Germinal center (tissue), 1 donor: ENCODE measurements around the gene LZTFL1.
"Not testable (repeated sequence)": the region's sequence is repeated elsewhere in the genome, so short reads cannot be mapped to it uniquely, and the experiment has no call there.

Source experiments
- DNase-seq: peaks from one replicate; pipeline ENCODE4 v3.0.0; 2012; ENCODE audit warnings: mixed read lengths, low spot score

The LZTFL1 gene

DNA sequence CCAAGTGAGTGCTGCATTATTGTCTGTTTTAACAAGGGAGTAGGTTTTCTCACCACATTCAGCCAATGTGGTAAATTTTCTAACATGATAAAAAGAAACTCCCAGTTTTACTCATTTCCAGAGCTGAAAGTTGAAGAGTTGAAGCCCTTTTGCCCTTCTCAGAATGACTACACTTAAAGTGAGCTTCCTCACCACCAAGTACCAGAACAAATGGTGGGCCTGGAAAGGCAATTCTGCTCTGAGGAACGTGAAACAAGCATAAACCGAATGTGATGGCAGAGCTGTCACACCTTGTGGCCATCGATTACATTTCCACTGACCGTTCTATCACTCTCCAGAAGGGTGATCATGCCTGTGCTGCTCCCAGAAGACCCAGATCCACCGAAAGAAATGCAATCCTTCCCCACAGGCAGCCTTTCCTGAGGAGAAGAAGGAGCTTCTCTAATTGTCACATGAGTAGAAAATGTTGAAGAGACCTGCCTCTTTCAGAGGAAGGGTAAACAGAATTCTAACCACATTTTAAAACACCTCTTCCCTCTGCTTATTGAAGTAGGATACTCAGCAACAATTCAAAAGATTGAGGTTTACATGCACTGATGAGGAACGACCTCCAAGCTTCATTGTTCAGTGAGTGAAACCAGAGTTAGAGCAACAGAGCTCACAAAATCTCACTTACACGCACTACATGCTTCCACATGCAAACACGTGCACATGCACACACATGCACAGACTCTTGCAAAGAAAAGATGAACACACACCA, 23.0 kb upstream of the LZTFL1 start:
- DNase-seq: no peak

DNA sequence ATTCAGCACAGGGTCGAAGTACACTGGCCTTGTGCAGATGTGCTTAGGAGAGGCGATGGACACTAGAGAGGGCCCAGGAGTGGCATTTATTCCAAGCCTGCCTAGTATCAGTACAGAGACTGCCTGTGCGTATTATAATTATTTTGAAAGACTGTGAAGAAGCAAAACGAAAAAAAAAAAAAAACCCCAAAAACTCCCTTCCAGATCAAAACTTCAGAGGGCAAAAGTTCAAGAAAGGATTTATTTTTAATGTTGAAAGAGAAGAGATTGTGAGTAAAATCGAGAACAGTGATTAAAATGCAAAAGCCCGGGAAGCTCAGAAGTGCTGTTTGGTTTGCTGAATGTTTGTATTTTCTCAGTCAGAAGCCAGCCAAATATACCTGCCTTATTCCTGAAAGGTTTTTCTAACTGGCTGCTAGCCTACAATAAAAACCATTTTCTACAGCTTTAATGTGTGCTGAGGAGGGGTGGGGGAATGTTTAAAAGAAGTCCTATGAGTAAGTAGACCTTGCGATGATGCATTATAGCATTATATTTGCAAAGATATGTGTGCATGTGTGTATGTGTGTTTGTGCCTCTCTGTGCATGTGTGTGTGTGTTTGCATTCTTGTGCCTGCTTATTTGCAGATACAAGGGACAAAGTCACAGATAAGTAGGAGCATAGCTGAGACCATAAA, 19.3 kb upstream of the LZTFL1 start:
- DNase-seq: no peak

DNA sequence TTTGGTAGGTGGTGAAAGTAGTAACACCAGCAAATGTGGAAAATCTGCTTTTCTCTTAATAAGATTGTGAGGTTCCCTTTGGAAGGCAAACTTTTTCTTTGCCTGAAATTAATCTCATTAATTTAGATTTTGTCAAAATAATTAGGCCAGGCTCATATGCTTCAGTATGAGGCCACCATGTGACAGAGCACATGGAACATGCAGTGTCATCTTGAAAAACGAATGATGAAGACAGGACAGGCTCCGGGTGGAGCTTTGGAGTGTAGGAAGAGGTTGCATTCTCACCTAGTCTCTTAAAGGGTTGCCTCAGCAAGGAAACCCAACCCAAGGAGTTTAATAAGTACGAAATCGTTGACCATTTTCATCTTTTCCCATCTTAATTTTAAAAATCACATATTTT, 18.6 kb upstream of the LZTFL1 start:
- no peak for DNase-seq

DNA sequence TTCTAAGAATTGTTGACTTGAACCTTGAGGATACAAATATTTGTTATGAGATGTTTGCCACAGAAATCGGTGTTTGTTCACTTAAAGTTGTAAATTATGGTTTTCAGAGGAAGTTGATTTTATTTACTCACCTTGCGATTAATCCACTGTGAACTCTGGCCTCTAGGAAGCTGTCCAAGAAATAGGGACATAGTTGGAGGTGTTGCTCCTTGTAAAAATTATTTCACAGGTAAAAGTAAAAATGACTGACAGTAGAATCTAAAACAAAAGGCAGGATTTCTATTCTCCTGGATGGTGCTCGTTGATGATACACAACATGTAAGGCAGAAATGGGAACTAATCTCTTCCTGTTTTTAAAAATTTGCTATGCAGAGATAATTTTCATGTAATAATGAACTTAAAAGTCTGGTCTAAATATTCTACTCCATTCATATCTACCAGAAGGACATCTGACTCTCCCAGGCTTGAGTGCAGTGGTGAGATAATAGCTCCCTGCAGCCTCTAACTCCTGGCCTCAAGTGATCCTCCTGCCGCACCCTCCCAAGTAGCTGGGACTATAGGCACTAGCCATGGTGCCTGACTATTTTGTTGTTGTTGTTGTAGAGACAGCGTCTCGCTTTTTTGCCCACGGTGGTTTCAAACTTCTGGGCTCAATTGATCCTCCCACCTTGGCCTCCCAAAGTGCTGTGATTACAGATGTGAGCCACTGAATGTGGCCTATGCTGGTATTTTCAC, 17.1 kb upstream of the LZTFL1 start:
- DNase-seq: no peak

DNA sequence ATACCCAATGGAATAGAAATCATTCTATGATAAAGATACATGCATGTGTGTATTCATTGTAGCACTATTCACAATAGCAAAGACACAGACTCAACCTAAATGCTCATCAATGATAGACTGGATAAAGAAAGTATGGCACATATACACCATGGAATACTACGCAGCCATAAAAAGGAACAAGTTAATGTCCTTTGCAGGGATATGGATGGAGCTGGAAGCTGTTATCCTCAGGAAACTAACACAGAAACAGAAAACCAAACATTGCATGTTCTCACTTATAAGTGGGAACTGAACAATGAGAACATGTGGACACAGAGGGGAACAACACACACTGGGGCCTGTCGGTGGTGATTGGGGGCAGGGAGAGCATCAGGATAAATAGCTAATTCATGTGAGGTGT, 15.1 kb upstream of the LZTFL1 start:
- not testable (repeated sequence) for DNase-seq

DNA sequence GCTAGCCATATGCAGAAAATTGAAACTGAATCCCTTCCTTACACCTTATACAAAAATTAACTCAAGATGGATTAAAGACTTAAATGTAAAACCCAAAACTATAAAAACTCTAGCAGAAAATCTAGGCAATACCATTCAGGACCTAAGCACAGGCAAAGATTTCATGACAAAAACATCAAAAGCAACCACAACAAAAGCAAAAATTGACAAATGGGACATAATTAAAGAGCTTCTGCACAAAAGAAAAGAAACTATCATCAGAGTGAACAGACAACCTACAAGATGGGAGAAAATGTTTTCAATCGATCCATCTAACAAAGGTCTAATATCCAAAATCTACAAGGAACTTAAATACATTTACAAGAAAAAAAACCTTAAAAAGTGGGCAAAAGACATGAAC, 14.4 kb upstream of the LZTFL1 start:
- DNase-seq: not testable (repeated sequence)

DNA sequence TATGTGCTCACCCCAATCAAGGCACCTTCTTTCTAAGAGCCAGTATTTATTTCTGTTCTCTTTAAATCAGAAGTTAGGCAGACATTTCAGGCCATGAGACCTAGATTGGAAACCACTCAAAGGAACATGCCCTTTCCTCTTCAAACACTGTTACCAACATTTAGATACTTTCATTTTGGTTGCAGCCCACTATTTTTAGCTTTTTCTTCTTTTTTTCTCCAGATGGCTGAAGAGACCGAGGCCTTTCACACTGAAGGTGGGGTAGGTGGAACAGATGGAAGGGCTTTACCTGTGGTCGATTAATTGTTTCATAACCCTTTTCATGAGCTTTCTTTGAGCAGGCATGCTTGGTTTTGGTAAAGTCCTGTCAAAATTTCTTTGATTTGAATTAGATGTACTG, 10.9 kb upstream of the LZTFL1 start:
- no peak for DNase-seq

DNA sequence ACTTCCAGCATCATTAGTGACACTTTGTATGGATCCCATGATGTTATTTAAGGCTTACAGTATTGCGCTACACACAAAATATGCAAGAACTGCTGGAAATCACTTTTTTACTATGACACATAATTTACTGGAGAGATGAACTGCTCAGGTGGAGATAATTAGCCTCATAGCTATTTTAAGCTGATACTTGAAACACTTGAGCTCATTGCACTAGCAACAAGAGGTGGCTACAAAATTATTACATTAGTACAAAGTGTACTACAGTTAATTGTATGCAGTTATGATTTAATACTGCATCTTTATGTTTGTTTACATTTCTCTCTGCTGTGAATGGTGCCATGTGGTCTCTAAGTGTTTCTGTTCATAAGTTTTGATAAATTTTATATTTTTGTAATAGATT, 6.5 kb upstream of the LZTFL1 start:
- no peak for DNase-seq

DNA sequence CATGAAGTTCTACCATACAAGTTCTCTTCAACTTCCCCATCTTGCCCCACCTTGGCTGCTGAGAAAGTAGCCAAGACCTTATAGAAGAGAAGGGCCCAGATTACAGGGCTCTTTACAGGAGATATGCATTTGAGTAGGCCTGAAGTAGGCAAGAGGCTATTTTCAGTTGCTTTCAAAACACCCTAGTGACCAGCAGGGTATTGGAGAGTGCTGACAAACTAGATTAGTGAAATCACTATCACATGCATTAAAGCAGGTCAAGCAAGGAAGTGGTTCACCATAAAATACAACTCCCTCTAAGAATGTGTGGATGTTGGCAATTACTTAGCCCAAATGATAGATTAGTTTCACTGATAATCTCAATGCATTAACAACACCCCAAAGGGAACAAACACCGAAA, 2.7 kb upstream of the LZTFL1 start:
- no peak for DNase-seq

DNA sequence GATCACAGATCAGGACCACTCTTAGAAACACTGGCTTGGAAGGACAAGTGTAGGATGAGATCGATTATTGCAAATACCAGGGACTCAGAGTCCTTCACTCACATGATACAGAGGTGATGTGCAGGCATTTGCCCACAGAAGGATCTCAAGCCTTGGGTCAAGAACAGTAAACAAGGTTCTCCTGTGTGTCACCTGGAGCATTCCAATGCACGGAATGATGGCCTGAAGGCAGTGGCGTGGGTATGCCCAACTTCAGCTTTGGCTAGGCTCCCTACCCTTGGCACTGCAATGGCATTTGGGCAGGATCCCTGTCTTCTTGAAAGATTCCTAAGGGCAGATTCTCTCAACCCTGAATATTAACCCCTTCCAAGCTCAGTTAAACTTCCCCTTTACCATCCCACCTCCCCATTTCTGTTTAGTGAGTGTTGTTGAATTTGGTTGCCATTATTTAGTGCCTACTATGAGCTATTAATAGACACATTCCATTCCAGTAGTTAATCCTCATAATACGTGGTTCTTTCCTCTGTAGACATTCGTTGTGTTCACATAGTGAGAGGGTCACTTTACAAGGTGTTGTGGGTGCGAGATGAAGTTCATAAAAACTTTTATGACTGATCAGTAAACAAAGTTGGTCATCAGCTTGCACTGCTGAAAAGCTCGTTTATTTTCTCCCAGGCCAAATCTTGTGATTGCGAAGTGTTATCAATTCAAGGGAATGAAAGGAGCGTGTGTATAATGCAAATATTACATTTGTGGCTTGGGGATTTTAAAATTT, 1.1 kb upstream of the LZTFL1 start:
- no peak for DNase-seq

DNA sequence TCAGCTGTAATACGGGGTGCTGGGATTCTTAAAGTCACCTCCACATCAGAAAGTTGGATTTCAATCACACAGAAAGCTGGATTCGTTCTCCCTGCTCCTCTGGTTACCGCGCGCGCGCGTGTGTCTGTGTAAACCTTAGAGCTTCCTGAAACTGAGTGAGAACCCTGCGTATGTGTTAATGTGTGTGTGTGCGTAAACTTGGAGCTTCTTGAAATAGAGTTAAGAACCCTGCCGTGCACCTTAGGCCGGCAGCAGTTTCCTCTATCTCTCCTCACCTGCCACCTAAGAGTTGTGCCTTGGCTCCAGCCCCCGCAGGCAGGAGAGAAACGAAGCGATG, 531 bp downstream of the LZTFL1 start:
- peak; percentile 17 for DNase-seq

DNA sequence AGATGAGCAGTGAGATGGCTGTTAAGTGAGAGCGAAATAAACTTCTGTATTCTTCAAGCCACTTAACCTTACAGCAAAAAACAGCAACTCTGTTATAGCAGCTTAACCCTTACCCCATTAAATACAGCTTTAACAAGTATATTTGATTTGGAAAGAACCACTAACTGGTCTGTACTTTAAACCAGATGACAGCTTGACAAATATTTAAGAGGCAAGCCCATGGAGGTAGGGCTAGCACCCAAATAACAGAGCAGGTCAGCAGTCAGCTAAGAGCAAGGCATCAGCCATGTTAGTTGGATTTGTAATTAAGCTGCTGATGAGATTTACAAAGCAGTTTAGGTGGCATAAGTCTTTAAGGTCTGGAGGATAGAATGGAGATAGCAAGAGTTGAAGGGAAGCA, 3.5 kb downstream of the LZTFL1 start:
- no peak for DNase-seq

DNA sequence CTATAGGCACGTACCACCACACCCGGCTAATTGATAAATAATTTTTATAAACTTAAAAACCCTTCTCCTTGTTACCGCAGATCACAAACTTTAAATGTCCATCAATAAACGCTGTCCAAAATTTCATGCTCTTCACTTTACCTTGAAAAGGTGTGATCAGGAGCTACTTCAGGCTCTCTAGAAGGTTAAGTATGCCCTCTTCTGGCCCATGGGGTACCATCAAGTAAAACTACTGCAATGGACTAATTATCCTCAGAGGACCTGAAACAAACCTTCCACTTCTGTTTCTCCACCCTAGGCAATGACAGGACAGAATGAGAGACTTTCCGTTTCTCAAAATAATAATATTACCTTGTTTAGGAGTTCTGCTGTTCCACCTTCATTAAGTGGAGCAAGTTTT, 9.2 kb downstream of the LZTFL1 start:
- DNase-seq: no peak

DNA sequence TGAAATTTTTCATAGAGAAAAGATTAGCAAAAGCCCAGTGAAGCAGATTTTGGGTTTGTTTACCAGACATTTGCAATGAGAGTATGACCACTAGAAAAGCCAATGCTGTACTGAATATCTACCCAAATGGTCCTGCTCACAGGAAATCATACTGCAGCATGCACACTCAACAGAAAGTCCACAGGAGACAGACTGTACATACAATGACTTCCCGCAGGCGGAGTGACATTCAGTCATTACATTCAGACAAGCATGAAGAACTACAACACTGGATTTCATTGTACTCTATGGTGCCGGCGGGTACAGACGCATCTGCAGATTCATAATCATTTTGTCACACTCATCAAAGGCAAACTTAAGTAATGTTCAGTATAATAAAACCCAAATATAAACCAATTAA, 11.8 kb downstream of the LZTFL1 start:
- no peak for DNase-seq

DNA sequence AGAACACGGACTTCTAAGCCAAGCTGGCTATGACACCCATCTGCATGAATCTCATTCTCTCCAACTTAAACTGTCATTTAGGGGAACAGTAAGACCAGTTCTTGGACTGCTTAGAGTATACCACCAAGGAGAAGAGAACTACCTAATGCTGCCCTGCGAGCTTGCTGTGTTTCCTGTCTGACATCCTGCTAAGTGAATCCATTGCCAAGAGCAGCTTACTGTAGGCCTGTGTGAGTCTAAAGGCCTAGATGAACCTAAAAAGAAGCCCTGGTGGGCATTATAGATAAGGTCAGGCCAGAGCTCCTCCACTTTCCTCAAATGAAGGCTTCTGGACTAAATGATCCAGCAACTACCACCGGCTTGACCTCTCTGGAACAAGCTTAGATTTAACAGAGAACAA, 15.0 kb downstream of the LZTFL1 start:
- DNase-seq: no peak

DNA sequence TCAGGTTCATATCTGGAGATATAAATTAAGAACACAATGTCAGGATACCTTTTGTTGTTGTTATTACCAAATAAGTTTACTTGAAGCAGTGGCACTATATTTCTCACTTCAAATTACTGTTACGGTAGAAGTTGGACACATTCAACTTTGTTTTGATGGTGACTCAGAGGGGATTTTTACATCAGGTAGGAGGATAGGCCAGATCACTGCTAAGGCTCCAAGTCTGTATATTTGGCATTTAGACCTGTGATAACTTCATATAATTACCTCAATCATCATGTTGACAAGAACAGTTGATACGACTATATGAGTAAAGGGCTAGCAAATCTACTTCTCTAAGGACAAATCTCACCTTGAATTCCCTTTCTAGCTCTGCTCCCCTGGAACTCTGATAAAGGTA, 15.6 kb downstream of the LZTFL1 start:
- DNase-seq: no peak

DNA sequence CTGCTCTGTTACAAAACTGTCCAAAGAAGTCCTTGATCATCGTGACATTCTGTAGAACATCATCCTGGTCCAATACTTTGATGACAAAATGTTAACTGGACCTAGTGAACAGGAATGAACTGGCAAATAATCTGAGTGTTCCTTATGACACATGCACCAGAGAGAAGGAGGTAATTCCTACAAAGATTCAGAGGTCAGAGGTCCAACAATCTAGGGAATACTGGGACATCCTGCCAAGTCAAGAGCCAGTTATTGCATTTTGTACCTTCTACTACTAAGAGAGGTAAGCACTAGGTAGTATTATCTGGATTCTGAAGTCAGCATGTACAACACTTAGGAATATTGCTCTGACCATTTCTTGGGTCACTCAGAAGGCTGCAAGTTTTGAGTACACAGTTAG, 20.8 kb downstream of the LZTFL1 start:
- DNase-seq: no peak

DNA sequence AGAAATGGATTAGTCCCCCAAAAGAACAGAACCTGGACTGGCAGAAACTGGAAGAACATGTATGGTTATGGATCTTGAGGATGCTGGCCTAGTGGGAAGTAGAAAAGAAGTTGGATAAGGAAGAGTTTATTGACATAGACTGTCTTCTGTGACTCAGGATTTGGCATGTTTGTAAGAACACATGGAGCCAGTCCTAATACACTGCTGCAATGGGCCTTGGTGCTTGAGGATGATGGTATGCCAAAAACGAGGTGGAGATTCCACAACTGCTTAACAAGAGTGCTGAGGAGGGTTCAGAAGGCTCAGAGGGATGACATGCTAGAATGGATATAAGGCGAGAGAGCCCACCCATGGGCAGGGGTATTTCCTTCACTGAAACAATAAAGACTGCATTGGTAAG, 22.4 kb downstream of the LZTFL1 start:
- DNase-seq: no peak

DNA sequence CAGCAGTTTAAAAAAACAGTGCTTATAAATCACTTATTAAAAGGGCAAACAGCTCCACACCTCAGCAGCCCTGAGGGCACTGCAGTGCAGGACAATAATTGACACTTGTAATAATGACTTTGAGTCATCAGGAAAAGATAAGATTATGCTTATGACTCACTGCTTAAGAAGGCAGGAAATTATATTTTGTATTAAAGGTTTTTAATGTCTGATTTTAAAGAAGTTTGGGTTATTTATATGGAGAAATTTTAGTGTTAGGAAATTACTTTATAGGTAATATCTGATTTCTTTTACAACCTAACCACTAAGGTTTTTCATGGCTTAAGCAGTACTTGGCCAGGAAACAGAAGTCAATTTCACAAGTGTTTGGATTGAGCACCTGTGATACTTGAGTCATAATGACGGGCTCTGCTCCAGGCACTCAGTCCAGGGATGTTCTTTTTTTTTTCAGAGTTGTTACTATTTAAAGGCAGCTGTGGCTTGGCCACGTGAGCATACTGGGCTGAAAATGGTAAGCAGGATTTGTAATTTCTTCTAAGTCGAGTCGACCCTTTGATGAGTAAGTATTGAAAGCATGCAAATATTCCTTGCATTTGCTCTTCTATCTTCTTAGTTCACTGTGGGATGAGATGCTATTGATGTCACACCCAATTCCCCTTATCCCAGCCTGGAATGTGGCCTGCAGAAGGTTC, 23.9 kb downstream of the LZTFL1 start:
- DNase-seq: no peak

DNA sequence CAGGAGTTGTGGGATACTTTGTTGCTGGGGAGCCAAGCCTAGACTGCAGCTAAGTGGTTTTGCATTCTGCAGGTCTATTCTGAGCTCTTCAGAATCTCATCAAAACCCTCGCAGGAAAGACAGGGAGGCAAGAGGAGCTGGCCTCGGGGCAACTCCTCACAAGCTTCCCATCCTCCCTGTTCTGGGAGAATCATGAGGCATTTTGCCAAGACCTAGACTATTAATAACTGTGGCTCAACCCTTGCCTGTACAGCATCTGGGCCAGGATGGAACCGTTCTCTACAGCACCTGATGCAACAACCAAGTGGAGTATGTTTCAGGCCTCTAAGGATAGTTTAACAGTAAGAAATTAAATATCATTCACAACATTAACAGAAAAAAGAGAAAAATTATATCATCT, 25.4 kb downstream of the LZTFL1 start:
- DNase-seq: no peak

DNA sequence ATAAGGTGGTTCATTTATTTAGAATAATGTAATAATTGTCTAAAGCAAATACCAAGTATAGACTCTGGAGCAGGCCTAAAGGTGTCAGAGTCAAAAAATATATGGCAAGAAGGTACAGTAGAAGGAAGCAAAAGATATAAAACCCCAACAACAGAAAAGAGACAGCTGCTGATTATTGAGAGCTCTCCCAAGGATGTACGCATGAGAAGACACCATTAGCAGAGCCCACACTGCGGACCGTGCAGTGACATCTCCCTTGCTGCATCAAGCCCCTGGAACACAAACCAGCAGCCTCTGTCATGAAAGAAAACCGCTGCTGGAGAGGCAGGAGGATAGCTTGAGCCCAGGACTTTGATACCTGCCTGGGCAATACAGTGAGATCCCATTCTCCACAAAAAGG, 27.6 kb downstream of the LZTFL1 start:
- DNase-seq: no peak
